Breast epithelium (tissue), 3 donors: ENCODE results near the gene BBS9.

ENCODE experiments used
- CTCF ChIP-seq, 3 donors: fragments of 450-650 bp; IDR thresholded peaks; one replicate each; pipeline ENCODE4 v1.5.1; 2016 to 2017; ENCODE audit warnings: antibody characterized with exemption in 3 of 3, mild to moderate bottlenecking in 3 of 3, moderate library complexity in 3 of 3
- POLR2A ChIP-seq: fragments of 450-650 bp; IDR thresholded peaks from one replicate; pipeline ENCODE4 v1.6.1; 2016; ENCODE audit warnings: antibody characterized with exemption, mild to moderate bottlenecking, moderate library complexity
- POLR2AphosphoS5 ChIP-seq, 3 donors: sonication (generic); formaldehyde crosslinking; IDR thresholded peaks; one replicate each; pipeline ENCODE4 v1.6.1; 2017; ENCODE audit warnings: antibody characterized with exemption in 3 of 3

DNA sequence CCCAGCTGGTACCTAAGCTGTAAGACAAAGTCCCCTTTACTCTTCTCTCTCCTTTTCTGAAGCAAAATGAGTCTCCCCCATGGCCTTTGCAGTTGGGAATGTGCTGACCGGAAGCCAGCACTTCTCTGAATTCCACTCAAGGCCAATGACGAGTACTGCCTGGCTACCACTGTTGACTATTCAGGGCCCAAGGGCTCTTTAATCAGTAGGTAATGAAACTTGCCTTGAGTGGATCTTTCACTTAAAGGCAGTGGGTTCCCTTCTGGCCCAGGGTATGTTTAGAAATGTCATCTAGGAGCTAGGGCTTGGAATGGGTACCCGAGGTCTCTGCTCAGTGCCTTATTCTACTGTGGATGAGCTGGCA is 197.1 kb downstream of the BBS9 start:
- TF ChIP-seq CTCF (IDR thresholded peaks at IDR 0.05) = no peak
- no peak for TF ChIP-seq POLR2A
- no peak for TF ChIP-seq POLR2AphosphoS5 (IDR thresholded peaks at IDR 0.05)
